IMR-90 (cell line): Measurements from ENCODE around the gene CEL. TPM values are rescaled to one million over a fixed set of nuclear protein-coding genes. Genes with fewer than 3 reads are reported as not detected.

ENCODE experiments used
- ATAC-seq: fragments of 200-7000 bp; cut with Tn5 transposase; 2 replicates; pipeline ENCODE4 v1.9.1; 2020; ENCODE audit warnings: low read depth, mild to moderate bottlenecking, moderate library complexity
- BruUV-seq: library from RNA; stranded (reverse); fragments of 400-500 nt; replicated peaks from 2 replicates; lab custom pipeline; 2021; lab: Mats Ljungman, UMichigan
- CTCF ChIA-PET: fragments of 300-600 bp; formaldehyde crosslinking; extraction: SDS; loops from one replicate; lab custom pipeline; 2021; ENCODE audit warnings: antibody characterized with exemption; lab: Yijun Ruan, JAX
- POLR2A ChIA-PET: fragments of 300-600 bp; sonication (Branson Sonifier 250); formaldehyde crosslinking; loops from one replicate; lab custom pipeline; 2022; ENCODE audit warnings: antibody characterized with exemption; ENCODE audit not compliant: unreplicated experiment; lab: Charles Lee
- DNase-seq: peaks from one replicate; pipeline ENCODE4 v3.0.0; 2013
- H2AFZ ChIP-seq: replicated peaks from 2 replicates; pipeline ENCODE3; 2013; ENCODE audit warnings: low read length, mild to moderate bottlenecking; ENCODE audit not compliant: poor library complexity
- H2AK5ac ChIP-seq: 2 replicates; pipeline ENCODE4 v1.6.1; 2013; ENCODE audit warnings: low read depth, low read length, inconsistent platforms
- H2AK9ac ChIP-seq: replicated peaks from 2 replicates; pipeline ENCODE3; 2013; ENCODE audit warnings: mild to moderate bottlenecking, low read depth, low read length, moderate library complexity; ENCODE audit not compliant: poor library complexity
- H2BK120ac ChIP-seq: 2 replicates; pipeline ENCODE4 v1.6.1; 2013; ENCODE audit warnings: low read depth, low read length, inconsistent platforms
- H2BK15ac ChIP-seq: 3 replicates; pipeline ENCODE4 v1.6.1; 2013; ENCODE audit warnings: low read depth, low read length, inconsistent platforms
- H2BK20ac ChIP-seq: 2 replicates; pipeline ENCODE4 v1.6.1; 2013; ENCODE audit warnings: low read depth, mild to moderate bottlenecking, inconsistent platforms, low read length, moderate library complexity
- H2BK5ac ChIP-seq: 2 replicates; pipeline ENCODE4 v1.6.1; 2013; ENCODE audit warnings: mild to moderate bottlenecking, low read depth, low read length, inconsistent platforms; ENCODE audit not compliant: poor library complexity, severe bottlenecking
- H3K14ac ChIP-seq: replicated peaks from 2 replicates; pipeline ENCODE4 v1.6.1; 2013; ENCODE audit warnings: low read depth, low read length, inconsistent platforms
- H3K18ac ChIP-seq: 2 replicates; pipeline ENCODE4 v1.6.1; 2013; ENCODE audit warnings: low read depth, low read length, control low read depth
- H3K23ac ChIP-seq: 2 replicates; pipeline ENCODE4 v1.6.1; 2013; ENCODE audit warnings: low read depth, low read length, inconsistent platforms
- H3K27ac ChIP-seq: 2 replicates; pipeline ENCODE4 v1.5.1; 2013; ENCODE audit warnings: mild to moderate bottlenecking, control low read depth, low read length; ENCODE audit not compliant: insufficient read depth
- H3K27me3 ChIP-seq: 2 replicates; pipeline ENCODE4 v1.6.1; 2013; ENCODE audit warnings: low read length; ENCODE audit not compliant: control insufficient read depth, insufficient read depth
- H3K36me3 ChIP-seq: 2 replicates; pipeline ENCODE4 v1.6.1; 2013; ENCODE audit warnings: low read length, mixed read lengths; ENCODE audit not compliant: control insufficient read depth, insufficient read depth
- H3K4ac ChIP-seq: 2 replicates; pipeline ENCODE4 v1.6.1; 2013; ENCODE audit warnings: low read depth, low read length, inconsistent platforms
- H3K4me1 ChIP-seq: 2 replicates; pipeline ENCODE4 v1.6.1; 2013; ENCODE audit warnings: low read length, mixed read lengths; ENCODE audit not compliant: control insufficient read depth, insufficient read depth
- H3K4me2 ChIP-seq: 2 replicates; pipeline ENCODE4 v1.6.1; 2013; ENCODE audit warnings: low read depth, mild to moderate bottlenecking, control low read depth, low read length, moderate library complexity
- H3K4me3 ChIP-seq: 2 replicates; pipeline ENCODE4 v1.5.1; 2013; ENCODE audit warnings: low read depth, mild to moderate bottlenecking, control low read depth, low read length, moderate library complexity; ENCODE audit not compliant: insufficient read depth
- H3K56ac ChIP-seq: 2 replicates; pipeline ENCODE4 v1.6.1; 2013; ENCODE audit warnings: low read length, inconsistent platforms; ENCODE audit not compliant: insufficient read depth; ENCODE audit errors: extremely low read depth
- H3K79me1 ChIP-seq, 2 experiments: 2 replicates each; pipeline ENCODE4 v1.6.1; 2013; ENCODE audit warnings: low read length in 2 of 2, inconsistent platforms in 1 of 2, low read depth in 1 of 2
- H3K9ac ChIP-seq: 2 replicates; pipeline ENCODE4 v1.6.1; 2013; ENCODE audit warnings: low read depth, low read length, control low read depth
- H3K9me1 ChIP-seq: 2 replicates; pipeline ENCODE4 v1.6.1; 2013; ENCODE audit warnings: low read length, inconsistent platforms; ENCODE audit not compliant: insufficient read depth
- H3K9me3 ChIP-seq: 2 replicates; pipeline ENCODE4 v1.6.1; 2013; ENCODE audit warnings: low read length; ENCODE audit not compliant: control insufficient read depth, insufficient read depth
- H4K20me1 ChIP-seq: 2 replicates; pipeline ENCODE4 v1.6.1; 2013; ENCODE audit warnings: low read length, inconsistent platforms; ENCODE audit not compliant: insufficient read depth
- H4K5ac ChIP-seq: 2 replicates; pipeline ENCODE4 v1.6.1; 2013; ENCODE audit warnings: mild to moderate bottlenecking, low read depth, low read length, control low read depth
- H4K8ac ChIP-seq, 2 experiments: 2 replicates each; pipeline ENCODE4 v1.6.1; 2013; ENCODE audit warnings: low read depth in 2 of 2, low read length in 2 of 2, control low read depth in 1 of 2, inconsistent platforms in 1 of 2
- H4K91ac ChIP-seq: 2 replicates; pipeline ENCODE4 v1.6.1; 2013; ENCODE audit warnings: low read depth, low read length, inconsistent platforms; ENCODE audit not compliant: insufficient read depth
- BHLHE40 ChIP-seq: fragments of 150-350 bp; IDR thresholded peaks from 2 replicates; pipeline ENCODE4 v1.6.1; 2016; ENCODE audit warnings: mild to moderate bottlenecking, low read depth, low read length
- CEBPB ChIP-seq: IDR thresholded peaks from 2 replicates; pipeline ENCODE4 v1.6.1; 2012; ENCODE audit warnings: low read depth, low read length, improper control_type of control experiment
- CHD1 ChIP-seq: IDR thresholded peaks from 2 replicates; pipeline ENCODE4 v1.6.1; 2012; ENCODE audit warnings: low read depth, low read length, improper control_type of control experiment
- ELK1 ChIP-seq: fragments of 150-350 bp; IDR thresholded peaks from 2 replicates; pipeline ENCODE4 v1.6.1; 2016; ENCODE audit warnings: low read depth, mild to moderate bottlenecking, low read length, moderate library complexity, borderline replicate concordance
- FOS ChIP-seq: fragments of 150-350 bp; IDR thresholded peaks from 2 replicates; pipeline ENCODE4 v1.6.1; 2016; ENCODE audit warnings: low read depth, low read length
- MAFK ChIP-seq: IDR thresholded peaks from 2 replicates; pipeline ENCODE4 v1.6.1; 2012; ENCODE audit warnings: low read depth, low read length, improper control_type of control experiment
- MAZ ChIP-seq: IDR thresholded peaks from 2 replicates; pipeline ENCODE4 v1.6.1; 2012; ENCODE audit warnings: low read depth, mild to moderate bottlenecking, low read length, improper control_type of control experiment, moderate library complexity, borderline replicate concordance
- MXI1 ChIP-seq: IDR thresholded peaks from 2 replicates; pipeline ENCODE4 v1.6.1; 2012; ENCODE audit warnings: low read depth, mild to moderate bottlenecking, low read length, moderate library complexity, borderline replicate concordance
- NFE2L2 ChIP-seq: fragments of 150-350 bp; IDR thresholded peaks from 2 replicates; pipeline ENCODE4 v1.6.1; 2016; ENCODE audit warnings: low read depth, mild to moderate bottlenecking, low read length
- POLR2A ChIP-seq: IDR thresholded peaks from 2 replicates; pipeline ENCODE4 v1.6.1; 2012; ENCODE audit warnings: mild to moderate bottlenecking, low read depth, low read length
- RAD21 ChIP-seq: IDR thresholded peaks from 2 replicates; pipeline ENCODE4 v1.6.1; 2012; ENCODE audit warnings: low read length, improper control_type of control experiment
- RCOR1 ChIP-seq: IDR thresholded peaks from 2 replicates; pipeline ENCODE4 v1.6.1; 2012; ENCODE audit warnings: mild to moderate bottlenecking, low read length, improper control_type of control experiment; ENCODE audit not compliant: insufficient replicate concordance
- RFX5 ChIP-seq: IDR thresholded peaks from 2 replicates; pipeline ENCODE4 v1.8.0; 2012; ENCODE audit warnings: low read depth, mild to moderate bottlenecking, low read length, moderate library complexity
- SMC3 ChIP-seq: fragments of 150-350 bp; IDR thresholded peaks from 2 replicates; pipeline ENCODE4 v1.6.1; 2016; ENCODE audit warnings: low read depth, mild to moderate bottlenecking, antibody characterized with exemption, low read length, moderate library complexity
- USF2 ChIP-seq: fragments of 150-350 bp; IDR thresholded peaks from 2 replicates; pipeline ENCODE4 v1.6.1; 2017; ENCODE audit warnings: mild to moderate bottlenecking, antibody characterized with exemption, low read length, low read depth
- WGBS, 2 experiments: methylation state at CpG; one replicate each; pipeline versions ENCODE4 v1.1.5 to v1.1.7; 2013; ENCODE audit warnings: missing lambda C conversion rate in 2 of 2; ENCODE audit not compliant: insufficient read length in 1 of 2; ENCODE audit errors: extremely low coverage in 2 of 2; 5-methylcytosine and 5-hydroxymethylcytosine counted together
- dilution Hi-C: fragments of 300-500 bp; cut with HindIII; formaldehyde crosslinking; loops from one replicate; pipeline ENCODE4 v1.14.3; 2018; ENCODE audit warnings: low sequenced_read_pairs; ENCODE audit not compliant: unreplicated experiment
- in situ Hi-C: fragments of 300-500 bp; cut with MboI; formaldehyde crosslinking; loops from 3 replicates; pipeline ENCODE4 v1.14.3; 2019; ENCODE audit warnings: low sequenced_read_pairs, inconsistent platforms, mixed read lengths
- intact Hi-C: fragments of 100-400 bp; cut with micrococcal nuclease; formaldehyde crosslinking; loops from 2 replicates; pipeline ENCODE4 v1.10.0; 2022
- polyA plus RNA-seq, 3 experiments: library from polyadenylated mRNA; depleted of rRNA; stranded (reverse); fragments of >200 nt; gene quantifications; 2 replicates each; pipeline ENCODE4 v1.2.3, GENCODE V29; 2012; ENCODE audit warnings: low replicate concordance in 1 of 3
- total RNA-seq: library from RNA; depleted of rRNA; stranded (reverse); fragments of >200 nt; gene quantifications from 2 replicates; pipeline ENCODE4 v1.2.3, GENCODE V29; 2012
- TF ChIP-seq, protein P1 (sequence below): conservative IDR thresholded peaks from 2 replicates; pipeline ENCODE4 v1.5.1; 2012; ENCODE audit warnings: mild to moderate bottlenecking, low read depth, low read length, improper control_type of control experiment

Gene CEL
- total and polyA plus RNA-seq, 2 of the 4 experiments (the other 2 are of a cell fraction), result under 0.01 to 0.75 TPM

DNA sequence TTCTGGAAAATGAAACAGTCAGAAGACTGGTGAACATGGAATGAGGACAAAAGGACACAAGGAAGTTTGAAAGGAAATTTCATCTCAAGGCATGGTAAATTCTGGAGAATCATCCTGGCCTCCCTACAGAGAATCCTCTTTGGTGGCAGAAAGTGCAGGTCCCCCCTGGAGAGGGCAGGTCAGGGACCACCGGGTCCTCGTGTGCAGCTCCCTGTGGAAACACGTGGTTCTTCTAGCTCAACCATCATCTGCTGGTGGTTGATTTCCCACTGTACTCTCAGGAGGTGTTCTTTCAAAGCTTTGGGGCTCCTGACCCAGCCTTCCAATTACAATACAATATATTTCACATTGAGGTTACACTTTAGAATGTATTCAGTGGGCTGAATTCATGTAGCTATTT is 33.6 kb upstream of the CEL start:
- peaks cover 24 to 37% of the 10 kb centered on the region in 2 experiments for H3K79me1 ChIP-seq
- H3K27ac ChIP-seq, result no peak overlapping the region
- no peak overlapping the region for H3K4me2 ChIP-seq
- in situ Hi-C loops, result loop anchor here (25.0 kb wide), 1 partner anchor 459 kb away; the partner anchor contains the start of gene SLC2A6
- no peak overlapping the region for H3K4me3 ChIP-seq
- POLR2A ChIA-PET, result no interaction called here
- peaks cover 1% of the 10 kb centered on the region; the same call in 1 of the 2 replicates for H3K36me3 ChIP-seq
- intact Hi-C loops, result no loop called here
- BruUV-seq, result no TSS peak
- no peak overlapping the region for H4K91ac ChIP-seq
- no peak overlapping the region for H3K56ac ChIP-seq
- H3K9me1 ChIP-seq, result no peaks in the 10 kb centered on the region; the same call in 1 of the 2 replicates
- no peak overlapping the region for H3K9ac ChIP-seq
- H4K20me1 ChIP-seq, result peaks cover 4% of the 10 kb centered on the region; the same call in 1 of the 2 replicates
- H2AK9ac ChIP-seq, result no peak overlapping the region
- ATAC-seq, result no peak
- TF ChIP-seq FOS (no peak), NFE2L2 (no peak), MAZ (no peak), MXI1 (no peak), CEBPB (no peak), ELK1 (no peak), SMC3 (no peak), POLR2A (no peak), MAFK (no peak), CHD1 (no peak), RFX5 (no peak), USF2 (no peak), RCOR1 (no peak), RAD21 (no peak), BHLHE40 (no peak)
- TF ChIP-seq, protein P1, sequence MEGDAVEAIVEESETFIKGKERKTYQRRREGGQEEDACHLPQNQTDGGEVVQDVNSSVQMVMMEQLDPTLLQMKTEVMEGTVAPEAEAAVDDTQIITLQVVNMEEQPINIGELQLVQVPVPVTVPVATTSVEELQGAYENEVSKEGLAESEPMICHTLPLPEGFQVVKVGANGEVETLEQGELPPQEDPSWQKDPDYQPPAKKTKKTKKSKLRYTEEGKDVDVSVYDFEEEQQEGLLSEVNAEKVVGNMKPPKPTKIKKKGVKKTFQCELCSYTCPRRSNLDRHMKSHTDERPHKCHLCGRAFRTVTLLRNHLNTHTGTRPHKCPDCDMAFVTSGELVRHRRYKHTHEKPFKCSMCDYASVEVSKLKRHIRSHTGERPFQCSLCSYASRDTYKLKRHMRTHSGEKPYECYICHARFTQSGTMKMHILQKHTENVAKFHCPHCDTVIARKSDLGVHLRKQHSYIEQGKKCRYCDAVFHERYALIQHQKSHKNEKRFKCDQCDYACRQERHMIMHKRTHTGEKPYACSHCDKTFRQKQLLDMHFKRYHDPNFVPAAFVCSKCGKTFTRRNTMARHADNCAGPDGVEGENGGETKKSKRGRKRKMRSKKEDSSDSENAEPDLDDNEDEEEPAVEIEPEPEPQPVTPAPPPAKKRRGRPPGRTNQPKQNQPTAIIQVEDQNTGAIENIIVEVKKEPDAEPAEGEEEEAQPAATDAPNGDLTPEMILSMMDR, result no peak
- no peak for DNase-seq
- no peak overlapping the region for H2BK120ac ChIP-seq
- no peak overlapping the region for H3K23ac ChIP-seq
- H3K14ac ChIP-seq, result no peak overlapping the region
- H4K8ac ChIP-seq, result no peak overlapping the region
- no CpG with 5 or more reads among the region's 3 CpGs for WGBS, 2 experiments
- H2BK5ac ChIP-seq, result no peak overlapping the region
- no peak overlapping the region for H2BK20ac ChIP-seq
- no peak overlapping the region for H2BK15ac ChIP-seq
- H2AFZ ChIP-seq, result no peak overlapping the region
- dilution Hi-C loops, result no loop called here
- CTCF ChIA-PET, result no interaction called here
- peaks cover 6% of the 10 kb centered on the region for H3K4me1 ChIP-seq
- no peaks in the 10 kb centered on the region; the same call in 1 of the 2 replicates for H3K27me3 ChIP-seq
- H2AK5ac ChIP-seq, result no peak overlapping the region
- H3K18ac ChIP-seq, result no peak overlapping the region
- no peaks in the 10 kb centered on the region for H3K9me3 ChIP-seq
- H3K4ac ChIP-seq, result no peak overlapping the region
- H4K5ac ChIP-seq, result no peak overlapping the region
